Fibroblast of mammary gland (primary cell): ENCODE results near the gene P2RY12.
A peak's percentile ranks its signal among the peaks of the same experiment; 100 is the strongest.

Experiments used
- DNase-seq: peaks from one replicate; pipeline ENCODE4 v3.0.0-alpha.2; 2010; ENCODE audit warnings: low read depth
- H3K4me3 ChIP-seq: 2 replicates; pipeline ENCODE4 v1.5.1; 2011; ENCODE audit warnings: low read depth, mild to moderate bottlenecking, low read length, moderate library complexity; ENCODE audit not compliant: control insufficient read depth
- TF ChIP-seq, protein P1 (sequence below): conservative IDR thresholded peaks from 2 replicates; pipeline ENCODE4 v1.5.1; 2011; ENCODE audit warnings: low read depth, low read length, inconsistent platforms; ENCODE audit not compliant: control insufficient read depth, insufficient read depth

Gene P2RY12

DNA sequence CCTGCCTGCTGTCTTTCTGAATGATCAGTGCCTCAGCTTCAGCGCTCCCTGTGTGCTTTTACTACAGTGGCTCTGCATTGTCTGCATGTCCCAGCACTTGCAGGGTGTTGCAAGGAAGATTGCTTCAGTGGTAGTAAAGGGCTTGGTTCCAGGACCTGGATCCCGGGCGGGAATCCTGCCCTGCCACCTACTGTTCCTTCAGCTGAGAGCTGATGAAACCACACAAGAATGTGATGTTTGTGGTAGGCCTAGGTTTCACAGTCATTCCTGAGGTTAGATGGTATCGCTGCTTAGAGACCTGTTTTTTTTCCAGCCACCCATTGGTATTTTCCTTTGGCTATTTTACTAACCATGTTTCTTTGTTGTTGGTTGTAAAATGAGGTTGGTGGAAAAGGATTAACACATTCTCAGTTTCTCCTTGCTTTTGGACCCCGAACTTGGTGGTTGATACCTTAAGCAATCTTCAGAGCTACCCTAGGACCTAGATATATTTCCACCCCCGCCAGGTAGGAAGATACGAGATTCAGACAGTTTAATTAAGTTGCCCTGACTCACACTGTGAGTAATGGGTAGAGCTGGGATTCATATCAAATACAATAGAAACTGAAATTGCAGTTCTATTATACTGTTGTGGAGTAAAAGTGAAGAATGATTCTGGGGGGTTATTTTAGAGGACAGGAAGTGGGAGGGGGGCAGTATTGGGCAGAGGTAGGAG, 79.3 kb downstream of the P2RY12 start:
- DNase-seq, result peak; percentile 95
- TF ChIP-seq, protein P1, sequence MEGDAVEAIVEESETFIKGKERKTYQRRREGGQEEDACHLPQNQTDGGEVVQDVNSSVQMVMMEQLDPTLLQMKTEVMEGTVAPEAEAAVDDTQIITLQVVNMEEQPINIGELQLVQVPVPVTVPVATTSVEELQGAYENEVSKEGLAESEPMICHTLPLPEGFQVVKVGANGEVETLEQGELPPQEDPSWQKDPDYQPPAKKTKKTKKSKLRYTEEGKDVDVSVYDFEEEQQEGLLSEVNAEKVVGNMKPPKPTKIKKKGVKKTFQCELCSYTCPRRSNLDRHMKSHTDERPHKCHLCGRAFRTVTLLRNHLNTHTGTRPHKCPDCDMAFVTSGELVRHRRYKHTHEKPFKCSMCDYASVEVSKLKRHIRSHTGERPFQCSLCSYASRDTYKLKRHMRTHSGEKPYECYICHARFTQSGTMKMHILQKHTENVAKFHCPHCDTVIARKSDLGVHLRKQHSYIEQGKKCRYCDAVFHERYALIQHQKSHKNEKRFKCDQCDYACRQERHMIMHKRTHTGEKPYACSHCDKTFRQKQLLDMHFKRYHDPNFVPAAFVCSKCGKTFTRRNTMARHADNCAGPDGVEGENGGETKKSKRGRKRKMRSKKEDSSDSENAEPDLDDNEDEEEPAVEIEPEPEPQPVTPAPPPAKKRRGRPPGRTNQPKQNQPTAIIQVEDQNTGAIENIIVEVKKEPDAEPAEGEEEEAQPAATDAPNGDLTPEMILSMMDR, result peak; percentile 7
- no peak overlapping the region for H3K4me3 ChIP-seq

DNA sequence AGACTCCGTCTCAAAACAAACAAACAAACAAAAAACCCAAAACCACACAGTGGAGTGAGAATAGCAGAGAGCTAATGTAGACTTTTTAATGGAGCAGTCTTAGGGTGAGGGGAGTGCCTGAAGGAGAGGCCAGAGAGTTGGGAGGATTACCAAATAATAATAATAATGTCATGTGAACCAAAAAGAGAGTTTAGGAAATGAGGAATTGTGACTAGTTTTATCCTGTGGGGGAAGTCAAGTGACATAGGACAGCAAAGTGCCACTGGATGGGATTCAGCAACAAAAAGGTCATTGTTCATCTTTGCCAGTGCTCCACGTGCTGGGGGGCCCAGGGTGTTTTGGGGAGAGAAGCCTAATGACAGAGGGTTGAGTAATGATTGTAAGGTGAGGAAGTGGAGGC, 80.8 kb downstream of the P2RY12 start:
- DNase-seq, result no peak
- TF ChIP-seq, protein P1, result no peak
- no peak overlapping the region for H3K4me3 ChIP-seq

DNA sequence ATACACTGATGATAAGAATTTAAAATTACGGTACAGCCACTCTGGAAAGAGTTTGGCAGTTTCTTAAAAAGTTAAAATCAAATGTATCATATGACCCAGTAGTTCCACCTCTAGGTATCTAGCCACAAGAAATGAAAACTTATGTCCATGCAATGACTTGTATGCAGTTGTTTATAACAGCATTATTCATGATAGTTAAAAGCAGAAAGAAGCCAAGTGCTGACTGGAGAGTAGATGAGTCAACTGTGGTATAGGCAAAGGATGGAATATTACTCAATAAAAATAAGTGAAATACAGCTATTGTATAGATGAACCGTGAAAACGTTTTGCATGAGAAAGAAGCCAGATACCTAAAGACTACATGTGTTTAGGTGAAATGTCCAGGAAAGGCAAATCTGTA, 82.8 kb downstream of the P2RY12 start:
- TF ChIP-seq, protein P1, result no peak
- DNase-seq, result peak; percentile 88
- no peak overlapping the region for H3K4me3 ChIP-seq

DNA sequence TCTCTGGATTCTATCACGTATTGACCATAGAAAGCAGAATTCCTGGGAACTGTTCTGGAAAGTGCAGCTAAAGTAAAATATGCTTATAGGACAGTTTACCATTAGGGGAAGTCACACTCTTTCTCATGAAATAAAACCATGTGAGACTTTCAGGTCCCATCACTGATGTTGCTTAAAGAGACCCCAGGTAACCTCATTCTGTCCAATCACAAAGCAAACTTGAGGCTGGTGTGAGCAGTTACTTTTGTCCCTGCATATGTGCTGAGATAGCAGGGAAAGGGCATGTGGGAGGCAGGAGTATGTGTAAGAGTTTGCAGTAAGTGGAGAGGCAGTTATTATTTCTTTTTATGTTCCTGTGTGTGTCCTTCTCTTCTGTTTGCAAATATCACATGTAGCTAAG, 84.0 kb downstream of the P2RY12 start:
- no peak for DNase-seq
- TF ChIP-seq, protein P1, result no peak
- no peak overlapping the region for H3K4me3 ChIP-seq

DNA sequence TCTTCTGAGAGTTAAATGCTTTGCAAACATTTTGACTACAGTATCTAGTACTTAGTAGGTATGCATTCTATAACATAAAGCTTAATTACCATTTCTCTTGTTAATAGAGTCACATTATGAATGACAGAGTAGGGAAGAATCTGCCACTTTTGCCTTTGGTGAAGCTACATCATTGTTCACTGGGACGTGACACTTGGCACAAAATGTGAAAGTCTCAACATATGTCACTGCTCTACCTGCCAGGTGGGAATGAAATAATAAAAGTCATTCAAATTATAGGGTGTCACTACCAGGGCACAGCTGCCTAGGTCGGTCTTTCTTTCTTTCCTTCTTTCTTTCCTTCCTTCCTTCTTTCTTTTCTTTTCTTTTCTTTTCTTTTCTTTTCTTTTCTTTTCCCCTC, 85.5 kb downstream of the P2RY12 start:
- TF ChIP-seq, protein P1, result no peak
- no peak overlapping the region for H3K4me3 ChIP-seq

DNA sequence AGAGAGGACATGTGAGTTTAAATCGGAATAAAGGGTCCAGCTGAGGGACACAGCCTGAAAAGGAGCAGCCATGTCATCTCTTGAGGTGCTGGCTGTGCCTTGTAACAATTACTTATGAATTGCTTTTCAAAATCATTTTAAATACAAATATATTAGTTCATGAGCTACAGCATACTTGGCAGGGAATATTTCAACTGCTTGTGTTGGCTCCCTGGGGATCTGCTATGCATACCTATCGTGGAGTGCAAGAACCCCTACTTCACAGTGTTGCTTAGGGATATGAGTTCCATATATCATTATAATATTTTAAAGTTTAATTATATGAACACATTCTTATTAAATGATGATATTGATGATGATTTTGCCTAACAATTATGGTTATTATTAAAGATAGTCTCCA, 87.1 kb downstream of the P2RY12 start:
- TF ChIP-seq, protein P1, result no peak
- DNase-seq, result no peak
- no peak overlapping the region for H3K4me3 ChIP-seq

More for the DNA sequence above, 85.5 kb downstream of the P2RY12 start:
- no peak for DNase-seq
